Cardiac fibroblast (primary cell): ENCODE results near the gene ARID1B.
A peak's percentile ranks its signal among the peaks of the same experiment; 100 is the strongest.

ENCODE experiments used
- DNase-seq, 2 donors: peaks; one replicate each; pipeline versions ENCODE4 v3.0.0 to v3.0.0-alpha.2; 2010; ENCODE audit warnings: low read depth in 2 of 2
- H3K4me3 ChIP-seq, 2 donors: replicated peaks in 1 of 2; 1 replicate in 1 of 2; 2 replicates in 1 of 2; pipeline ENCODE4 v1.5.1; 2011; ENCODE audit warnings: low read depth in 2 of 2, low read length in 2 of 2, mild to moderate bottlenecking in 2 of 2, moderate library complexity in 1 of 2
- TF ChIP-seq, protein P1 (sequence below): IDR thresholded peaks from one replicate; pipeline ENCODE4 v1.5.1; 2011; ENCODE audit warnings: low read depth, mild to moderate bottlenecking, low read length, inconsistent platforms

ARID1B gene

DNA sequence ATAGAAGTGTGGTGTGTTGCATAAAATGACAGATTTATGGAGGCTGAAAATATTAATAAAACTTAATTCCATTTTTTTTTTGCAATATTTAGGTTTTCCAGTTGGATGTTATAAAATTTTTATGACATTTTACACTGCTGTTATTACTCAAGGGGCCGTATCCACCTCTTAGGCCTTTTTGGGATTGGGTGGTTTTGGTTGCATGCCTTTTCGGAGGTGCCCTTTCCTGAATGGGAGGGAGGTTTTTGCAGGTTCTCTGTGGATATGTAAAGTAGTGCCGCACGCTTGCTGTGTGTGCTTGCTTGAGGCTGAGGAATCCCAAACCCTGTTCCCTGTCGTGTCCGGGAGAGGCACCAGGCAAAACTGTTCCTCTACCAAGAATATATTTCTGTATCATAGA lies 6.8 kb downstream of the ARID1B start:
- no peak overlapping the region for H3K4me3 ChIP-seq
- TF ChIP-seq, protein P1, sequence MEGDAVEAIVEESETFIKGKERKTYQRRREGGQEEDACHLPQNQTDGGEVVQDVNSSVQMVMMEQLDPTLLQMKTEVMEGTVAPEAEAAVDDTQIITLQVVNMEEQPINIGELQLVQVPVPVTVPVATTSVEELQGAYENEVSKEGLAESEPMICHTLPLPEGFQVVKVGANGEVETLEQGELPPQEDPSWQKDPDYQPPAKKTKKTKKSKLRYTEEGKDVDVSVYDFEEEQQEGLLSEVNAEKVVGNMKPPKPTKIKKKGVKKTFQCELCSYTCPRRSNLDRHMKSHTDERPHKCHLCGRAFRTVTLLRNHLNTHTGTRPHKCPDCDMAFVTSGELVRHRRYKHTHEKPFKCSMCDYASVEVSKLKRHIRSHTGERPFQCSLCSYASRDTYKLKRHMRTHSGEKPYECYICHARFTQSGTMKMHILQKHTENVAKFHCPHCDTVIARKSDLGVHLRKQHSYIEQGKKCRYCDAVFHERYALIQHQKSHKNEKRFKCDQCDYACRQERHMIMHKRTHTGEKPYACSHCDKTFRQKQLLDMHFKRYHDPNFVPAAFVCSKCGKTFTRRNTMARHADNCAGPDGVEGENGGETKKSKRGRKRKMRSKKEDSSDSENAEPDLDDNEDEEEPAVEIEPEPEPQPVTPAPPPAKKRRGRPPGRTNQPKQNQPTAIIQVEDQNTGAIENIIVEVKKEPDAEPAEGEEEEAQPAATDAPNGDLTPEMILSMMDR = no peak
- no peak for DNase-seq

DNA sequence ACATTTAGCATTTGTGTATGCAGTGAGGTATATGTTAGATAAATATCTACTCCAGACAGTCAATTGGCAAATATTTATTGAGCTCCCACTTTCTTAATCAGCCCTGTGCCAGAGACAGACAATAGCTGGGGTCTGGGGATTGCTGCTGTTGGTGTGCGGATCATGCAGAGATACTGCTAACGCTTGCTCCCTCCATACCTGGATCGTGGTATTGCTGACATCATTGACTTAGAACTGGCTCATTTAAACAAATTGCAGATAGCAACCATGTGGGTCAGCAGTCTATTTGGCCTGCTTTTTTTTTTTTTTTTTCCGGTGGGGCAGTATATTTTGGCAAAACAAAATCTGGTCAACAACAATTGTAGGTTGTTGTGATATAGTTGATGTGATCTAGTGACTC lies 9.5 kb downstream of the ARID1B start:
- DNase-seq = no peak
- H3K4me3 ChIP-seq = no peak overlapping the region
- TF ChIP-seq, protein P1 = no peak

DNA sequence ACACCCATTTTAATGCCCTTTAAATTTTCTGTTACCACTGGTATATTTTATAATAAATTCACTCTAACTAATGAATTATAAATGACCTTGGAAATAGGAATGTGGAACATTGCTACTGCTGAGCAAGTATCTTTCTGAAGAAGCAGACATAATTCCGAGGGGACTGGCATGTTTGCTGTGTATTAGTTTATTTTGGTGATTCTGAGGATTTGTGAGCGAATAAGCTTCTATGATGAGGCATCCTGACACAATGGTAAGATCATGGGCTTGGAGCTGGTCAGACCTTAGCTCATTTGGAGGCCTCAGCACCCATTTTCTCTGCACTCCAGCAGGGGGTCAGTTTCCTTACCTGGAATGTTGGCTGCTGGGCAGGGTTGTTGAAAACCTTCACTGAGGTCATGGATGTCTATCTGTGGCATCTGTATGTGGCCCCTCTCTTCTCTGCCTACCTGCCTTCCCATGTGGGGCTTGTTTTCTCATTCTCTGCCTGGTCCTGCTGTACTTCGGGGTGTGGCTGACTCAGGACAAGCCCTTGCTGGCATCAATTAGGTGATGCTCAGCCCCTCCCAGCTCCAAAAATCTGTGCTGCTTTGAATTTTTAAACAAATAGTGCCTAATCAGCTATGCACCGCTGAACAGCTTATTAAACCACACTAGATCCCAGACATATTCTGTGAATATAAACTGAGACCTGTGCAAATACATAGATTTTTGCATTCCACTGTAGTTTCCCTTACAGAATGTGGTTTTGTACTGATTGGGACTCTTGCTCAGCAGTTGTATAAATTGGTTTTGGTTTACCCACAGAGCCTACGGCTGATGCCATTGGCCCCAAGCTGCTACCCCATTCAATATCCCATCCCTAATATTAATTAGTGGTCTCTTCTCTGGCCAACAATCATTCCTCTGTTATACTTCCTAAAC lies 10.7 kb downstream of the ARID1B start:
- no peak overlapping the region for H3K4me3 ChIP-seq
- DNase-seq = no peak
- TF ChIP-seq, protein P1 = no peak

DNA sequence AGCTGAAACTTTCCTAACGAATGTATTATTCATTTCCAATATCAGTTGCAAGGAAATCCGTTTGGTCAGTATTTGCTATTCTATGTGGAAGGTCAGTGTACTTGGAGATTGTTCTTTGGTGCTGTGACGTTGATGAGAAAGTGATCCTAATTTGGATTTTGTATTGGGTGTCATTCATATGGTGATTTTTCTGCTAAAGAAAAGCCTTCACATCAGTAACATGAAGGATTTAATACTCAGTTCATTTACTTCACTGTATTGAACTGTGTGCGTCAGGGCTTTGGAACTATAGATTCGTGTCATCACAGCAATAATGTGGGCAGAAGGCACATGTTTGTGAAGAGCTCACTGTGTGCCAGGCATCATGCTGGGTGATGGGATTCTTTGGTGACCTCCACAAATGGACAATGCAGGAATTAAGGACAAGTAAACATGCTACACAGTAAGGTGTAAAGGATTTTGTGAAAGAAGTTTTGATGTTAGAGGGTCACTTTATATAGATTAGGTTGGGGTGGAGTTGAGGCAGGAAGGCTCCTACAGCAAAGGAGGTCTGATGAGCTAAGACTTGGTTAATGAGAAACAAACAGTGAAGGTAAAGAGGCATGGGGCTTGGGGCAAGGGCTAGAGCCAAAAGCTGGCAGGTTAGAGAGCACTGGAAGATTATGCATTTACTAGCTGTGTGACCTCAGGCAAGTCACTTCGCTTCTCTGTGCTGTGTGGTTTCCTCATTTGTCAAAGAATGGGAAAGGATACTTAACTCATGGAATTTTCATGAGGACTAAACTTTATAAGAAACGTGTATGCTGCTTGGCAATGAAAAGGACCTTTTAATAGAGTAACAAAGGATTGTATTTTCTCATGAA lies 12.1 kb downstream of the ARID1B start:
- H3K4me3 ChIP-seq = no peak overlapping the region
- TF ChIP-seq, protein P1 = no peak
- DNase-seq = no peak

DNA sequence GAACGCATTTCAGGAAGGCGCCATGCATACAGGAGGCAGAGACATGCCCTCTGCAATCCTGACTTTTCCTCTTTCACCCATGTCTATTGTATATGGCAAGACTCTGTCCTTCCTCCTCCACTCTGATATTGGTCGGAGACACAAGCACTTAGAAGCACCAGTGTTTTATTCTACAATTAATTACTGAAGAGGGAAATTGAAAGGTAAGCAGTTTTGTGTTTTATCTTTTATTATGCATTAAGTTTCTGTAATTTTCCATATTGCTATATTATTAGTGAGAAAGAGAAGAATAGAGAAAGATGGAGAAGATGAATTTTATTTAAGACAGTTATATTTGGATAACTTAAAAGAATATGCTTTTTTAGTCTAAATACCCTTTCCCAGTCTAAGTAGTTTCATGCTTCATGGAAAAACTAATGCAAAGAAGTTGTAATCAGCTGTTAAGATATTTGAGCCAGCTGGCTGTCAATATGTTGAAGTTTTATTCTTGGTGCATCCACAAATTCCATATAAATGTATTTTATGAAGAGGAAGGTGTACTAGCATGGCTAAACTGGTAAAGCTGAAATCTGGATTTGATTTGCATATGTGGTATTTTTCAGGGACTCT lies 13.6 kb downstream of the ARID1B start:
- no peak overlapping the region for H3K4me3 ChIP-seq
- no peak for DNase-seq
- TF ChIP-seq, protein P1 = no peak

DNA sequence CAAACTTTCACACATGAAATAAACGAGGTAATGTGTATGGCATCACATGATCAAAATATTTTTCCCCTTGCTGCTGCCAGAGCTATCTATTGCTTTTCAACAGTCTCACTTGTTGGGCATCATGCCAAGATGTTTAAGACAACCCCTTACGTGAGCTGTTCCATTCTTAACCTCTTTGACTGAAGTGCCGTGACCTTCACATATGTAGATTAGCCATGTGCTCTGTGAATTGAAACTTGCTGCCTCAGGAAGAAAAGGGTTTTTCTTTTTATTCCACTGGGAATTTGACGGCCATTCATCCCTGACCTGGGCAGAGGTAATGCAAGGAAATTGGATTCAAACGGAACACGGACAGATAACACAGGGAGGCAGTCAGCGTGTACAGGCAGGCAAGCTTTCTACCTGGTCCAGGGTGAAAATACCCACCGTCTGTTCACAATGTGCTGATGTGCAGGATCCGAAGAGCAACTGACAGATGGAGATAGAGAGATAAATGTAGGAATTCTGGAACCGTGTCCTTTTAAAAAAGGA lies 14.2 kb downstream of the ARID1B start:
- DNase-seq = peak; percentile 79 to 87
- no peak overlapping the region for H3K4me3 ChIP-seq

More for the DNA sequence above, 14.2 kb downstream of the ARID1B start:
- TF ChIP-seq, protein P1 = no peak
